PC-3 (cell line): ENCODE results near the gene ZNF281. TPM values are rescaled to one million over a fixed set of nuclear protein-coding genes. Genes with fewer than 3 reads are reported as not detected.
A peak's percentile ranks its signal among the peaks of the same experiment; 100 is the strongest.

Experiments used
- ATAC-seq: fragments of 200-7000 bp; cut with Tn5 transposase; 2 replicates; pipeline ENCODE4 v1.9.1; 2020; ENCODE audit warnings: mild to moderate bottlenecking, moderate library complexity
- BruUV-seq: library from RNA; stranded (reverse); fragments of 400-500 nt; replicated peaks from 2 replicates; lab custom pipeline; 2021; lab: Mats Ljungman, UMichigan
- CTCF ChIA-PET: fragments of 300-600 bp; sonication (Branson Sonifier 250); formaldehyde crosslinking; loops from one replicate; lab custom pipeline; 2022; ENCODE audit warnings: antibody characterized with exemption; lab: Charles Lee
- POLR2A ChIA-PET: fragments of 300-600 bp; sonication (Branson Sonifier 250); formaldehyde crosslinking; loops from one replicate; lab custom pipeline; 2022; ENCODE audit warnings: antibody characterized with exemption; ENCODE audit not compliant: unreplicated experiment; lab: Charles Lee
- DNase-seq: peaks from one replicate; pipeline ENCODE4 v3.0.0-alpha.2; 2015
- H2AFZ ChIP-seq: fragments of 300-600 bp; sonication (generic); 2 replicates; pipeline ENCODE4 v1.6.0; 2016; ENCODE audit warnings: antibody characterized with exemption, low read length
- H3F3A ChIP-seq: fragments of 300-600 bp; sonication (generic); one replicate; pipeline ENCODE4 v1.6.0; 2017; ENCODE audit warnings: antibody characterized with exemption, low read length, control low read depth, mild to moderate bottlenecking; ENCODE audit not compliant: unreplicated experiment
- H3K27ac ChIP-seq: fragments of 300-600 bp; sonication (generic); 2 replicates; pipeline ENCODE4 v1.5.1; 2016; ENCODE audit warnings: mild to moderate bottlenecking, low read length
- H3K27me3 ChIP-seq: fragments of 300-600 bp; sonication (generic); 2 replicates; pipeline ENCODE4 v1.6.1; 2016; ENCODE audit warnings: low read length, mixed read lengths
- H3K36me3 ChIP-seq: fragments of 300-600 bp; sonication (generic); 2 replicates; pipeline ENCODE4 v1.6.1; 2016; ENCODE audit warnings: low read depth, mixed run types, low read length, mixed read lengths
- H3K4me1 ChIP-seq: fragments of 300-600 bp; sonication (generic); 2 replicates; pipeline ENCODE4 v1.5.1; 2016; ENCODE audit warnings: low read length; ENCODE audit not compliant: insufficient read depth
- H3K4me2 ChIP-seq: fragments of 300-600 bp; sonication (generic); 2 replicates; pipeline ENCODE4 v1.6.0; 2016; ENCODE audit warnings: low read length
- H3K4me3 ChIP-seq: fragments of 300-600 bp; sonication (generic); 2 replicates; pipeline ENCODE4 v1.5.1; 2016; ENCODE audit warnings: mild to moderate bottlenecking, low read length, mixed read lengths
- H3K79me2 ChIP-seq: fragments of 300-600 bp; sonication (generic); 2 replicates; pipeline ENCODE4 v1.6.1; 2017; ENCODE audit warnings: low read length, mixed read lengths
- H3K9ac ChIP-seq: fragments of 300-600 bp; sonication (generic); 2 replicates; pipeline ENCODE4 v1.6.0; 2016; ENCODE audit warnings: mild to moderate bottlenecking, low read length
- H3K9me2 ChIP-seq: fragments of 300-600 bp; sonication (generic); replicated peaks from 2 replicates; pipeline ENCODE4 v1.6.1; 2016; ENCODE audit warnings: mixed run types, low read length, mixed read lengths
- H3K9me3 ChIP-seq: fragments of 300-600 bp; sonication (generic); 2 replicates; pipeline ENCODE4 v1.6.1; 2016; ENCODE audit warnings: low read length, mixed read lengths
- H4K20me1 ChIP-seq: fragments of 300-600 bp; sonication (generic); 2 replicates; pipeline ENCODE4 v1.6.1; 2016; ENCODE audit warnings: low read length, mixed read lengths
- EZH2 ChIP-seq: fragments of 300-600 bp; sonication (generic); IDR thresholded peaks from one replicate; pipeline ENCODE4 v1.6.1; 2017; ENCODE audit warnings: antibody characterized with exemption, mild to moderate bottlenecking, low read length; ENCODE audit not compliant: unreplicated experiment
- EZH2phosphoT487 ChIP-seq: fragments of 300-600 bp; sonication (generic); IDR thresholded peaks from 2 replicates; pipeline ENCODE4 v1.6.1; 2018; ENCODE audit warnings: mild to moderate bottlenecking, antibody characterized with exemption, low read length, borderline replicate concordance
- intact Hi-C: fragments of 100-400 bp; cut with micrococcal nuclease; formaldehyde crosslinking; loops from 2 replicates; pipeline ENCODE4 v1.9.0; 2023
- total RNA-seq: library from RNA; depleted of rRNA; stranded (reverse); fragments of >200 nt; gene quantifications from 2 replicates; pipeline ENCODE4 v1.2.3, GENCODE V29; 2014
- TF ChIP-seq, protein P1 (sequence below): fragments of 300-600 bp; sonication (generic); conservative IDR thresholded peaks from 2 replicates; pipeline ENCODE4 v1.5.1; 2017; ENCODE audit warnings: antibody characterized with exemption, low read depth, mild to moderate bottlenecking, low read length

Gene ZNF281
- total RNA-seq, 1 experiment from 2014 or later, result 26.6 TPM

DNA sequence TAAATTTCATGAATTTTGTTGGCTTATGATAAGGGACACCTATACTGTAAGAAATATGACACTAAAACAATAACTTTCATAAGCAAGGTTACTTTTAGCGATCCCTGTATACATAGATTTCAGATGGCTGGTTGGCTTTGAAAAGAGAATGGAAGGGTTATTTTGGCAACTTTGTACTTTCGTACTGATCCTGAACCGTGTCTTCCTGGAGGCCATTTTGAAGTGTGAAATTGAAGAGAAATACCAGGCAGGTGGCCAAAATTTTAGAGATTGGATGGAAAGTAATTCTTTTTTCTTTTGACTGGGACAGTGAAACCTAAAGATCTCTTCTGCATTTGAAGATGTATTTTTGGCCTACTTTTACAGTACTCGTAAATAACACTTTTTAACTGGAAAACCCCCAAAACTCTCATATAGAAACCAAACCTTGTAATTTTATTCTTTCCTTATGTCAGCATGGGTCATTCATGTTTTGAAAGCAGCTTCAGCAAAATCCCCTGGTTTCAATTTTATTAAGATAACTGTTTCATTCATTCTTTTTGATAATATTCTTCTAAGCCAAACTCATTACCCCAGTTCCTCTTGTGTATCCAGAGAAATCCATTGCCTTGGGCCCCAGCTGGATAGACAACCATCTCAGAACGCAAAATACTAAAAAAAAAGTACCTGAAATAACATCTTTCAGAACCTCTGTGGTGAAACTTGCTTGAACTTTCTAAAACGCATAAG is 38.4 kb upstream of the ZNF281 start:
- no peak overlapping the region for H2AFZ ChIP-seq
- no peaks in the 10 kb centered on the region for H3F3A ChIP-seq
- ATAC-seq, result no peak
- H3K4me2 ChIP-seq, result no peak overlapping the region
- CTCF ChIA-PET, result no interaction called here
- no peaks in the 10 kb centered on the region for H3K36me3 ChIP-seq
- H3K4me1 ChIP-seq, result peaks cover 5% of the 10 kb centered on the region
- H3K9me2 ChIP-seq, result no peaks in the 10 kb centered on the region
- no peak overlapping the region for H3K27ac ChIP-seq
- intact Hi-C loops, result no loop called here
- DNase-seq, result no peak
- H3K27me3 ChIP-seq, result no peaks in the 10 kb centered on the region
- no TSS peak for BruUV-seq
- H3K9me3 ChIP-seq, result no peaks in the 10 kb centered on the region
- H3K4me3 ChIP-seq, result no peak overlapping the region
- TF ChIP-seq, protein P1, sequence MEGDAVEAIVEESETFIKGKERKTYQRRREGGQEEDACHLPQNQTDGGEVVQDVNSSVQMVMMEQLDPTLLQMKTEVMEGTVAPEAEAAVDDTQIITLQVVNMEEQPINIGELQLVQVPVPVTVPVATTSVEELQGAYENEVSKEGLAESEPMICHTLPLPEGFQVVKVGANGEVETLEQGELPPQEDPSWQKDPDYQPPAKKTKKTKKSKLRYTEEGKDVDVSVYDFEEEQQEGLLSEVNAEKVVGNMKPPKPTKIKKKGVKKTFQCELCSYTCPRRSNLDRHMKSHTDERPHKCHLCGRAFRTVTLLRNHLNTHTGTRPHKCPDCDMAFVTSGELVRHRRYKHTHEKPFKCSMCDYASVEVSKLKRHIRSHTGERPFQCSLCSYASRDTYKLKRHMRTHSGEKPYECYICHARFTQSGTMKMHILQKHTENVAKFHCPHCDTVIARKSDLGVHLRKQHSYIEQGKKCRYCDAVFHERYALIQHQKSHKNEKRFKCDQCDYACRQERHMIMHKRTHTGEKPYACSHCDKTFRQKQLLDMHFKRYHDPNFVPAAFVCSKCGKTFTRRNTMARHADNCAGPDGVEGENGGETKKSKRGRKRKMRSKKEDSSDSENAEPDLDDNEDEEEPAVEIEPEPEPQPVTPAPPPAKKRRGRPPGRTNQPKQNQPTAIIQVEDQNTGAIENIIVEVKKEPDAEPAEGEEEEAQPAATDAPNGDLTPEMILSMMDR, result no peak
- TF ChIP-seq EZH2, result no peak
- TF ChIP-seq EZH2phosphoT487, result no peak
- H3K79me2 ChIP-seq, result no peaks in the 10 kb centered on the region
- POLR2A ChIA-PET, result interaction anchor here (0.6 kb wide), 1 partner anchor 9 kb away, joined by 3 read pairs; no protein-coding TSS in a partner anchor
- no peaks in the 10 kb centered on the region for H4K20me1 ChIP-seq
- H3K9ac ChIP-seq, result no peak overlapping the region

DNA sequence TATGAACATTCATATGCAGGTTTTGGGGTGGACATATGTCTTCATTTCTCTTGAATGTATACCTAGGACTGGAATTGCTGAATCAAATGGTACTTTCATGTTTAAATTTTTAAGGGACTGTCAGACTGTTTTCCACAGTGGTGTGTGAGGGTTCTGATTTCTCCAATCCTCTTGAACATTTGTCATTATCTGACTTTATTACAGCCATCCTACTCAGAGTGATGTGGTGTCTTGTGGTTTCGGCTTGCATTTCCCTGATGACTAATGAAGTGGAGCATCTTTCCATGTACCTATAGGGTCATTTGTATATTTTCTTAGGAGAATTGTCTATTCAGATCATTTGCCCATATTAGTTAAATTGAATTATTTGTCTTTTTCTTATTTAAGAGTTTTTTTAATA is 35.4 kb upstream of the ZNF281 start:
- Histone ChIP-seq H3F3A (no peaks in the 10 kb centered on the region), H3K4me1 (peaks cover 10% of the 10 kb centered on the region), H3K4me2 (peak overlapping the region; percentile 4; the same call in 1 of the 2 replicates), H3K4me3 (no peak overlapping the region), H3K9me3 (no peaks in the 10 kb centered on the region), H3K27ac (0 out of 2 replicates have a peak overlapping the region, but pooled peaks have one; percentile 0), H4K20me1 (no peaks in the 10 kb centered on the region), H3K79me2 (no peaks in the 10 kb centered on the region), H3K36me3 (no peaks in the 10 kb centered on the region), H3K27me3 (no peaks in the 10 kb centered on the region), H3K9me2 (no peaks in the 10 kb centered on the region), H2AFZ (no peak overlapping the region), H3K9ac (no peak overlapping the region)
- ChIA-PET POLR2A (no interaction called here), CTCF (no interaction called here)
- DNase-seq, result peak; percentile 90
- no TSS peak for BruUV-seq
- intact Hi-C loops, result no loop called here
- TF ChIP-seq, protein P1, result no peak
- peak; percentile 99 for ATAC-seq

DNA sequence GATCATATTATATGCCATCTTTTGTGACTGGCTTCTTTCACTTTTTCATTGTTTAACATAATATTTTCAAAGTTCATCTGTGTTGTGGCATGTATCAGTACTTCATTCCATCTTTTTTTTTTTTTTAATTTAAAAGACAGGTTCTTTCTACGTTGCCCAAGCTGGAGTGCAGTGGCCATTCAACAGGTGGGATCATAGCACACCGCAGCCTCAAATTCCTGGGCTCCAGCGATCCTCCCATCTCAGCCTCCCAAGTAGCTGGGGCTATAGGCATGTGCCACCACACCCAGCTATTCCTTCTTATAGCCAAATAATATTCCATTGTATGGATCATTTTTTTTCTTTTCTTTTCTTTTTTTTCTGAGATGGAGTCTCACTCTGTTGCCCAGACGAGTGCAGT is 34.6 kb upstream of the ZNF281 start:
- intact Hi-C loops, result no loop called here
- Histone ChIP-seq H3K4me2 (no peak overlapping the region), H3K79me2 (no peaks in the 10 kb centered on the region), H2AFZ (no peak overlapping the region), H3K36me3 (no peaks in the 10 kb centered on the region), H3K27me3 (no peaks in the 10 kb centered on the region), H3K9ac (no peak overlapping the region), H3K4me1 (peaks cover 10% of the 10 kb centered on the region), H3K4me3 (no peak overlapping the region), H3K9me2 (no peaks in the 10 kb centered on the region), H3F3A (no peaks in the 10 kb centered on the region), H3K9me3 (no peaks in the 10 kb centered on the region), H3K27ac (no peak overlapping the region), H4K20me1 (no peaks in the 10 kb centered on the region)
- POLR2A ChIA-PET, result no interaction called here
- CTCF ChIA-PET, result no interaction called here
- TF ChIP-seq EZH2phosphoT487, result no peak
- TF ChIP-seq EZH2, result no peak
- TF ChIP-seq, protein P1, result no peak
- BruUV-seq, result no TSS peak
- ATAC-seq (no peak), DNase-seq (no peak)
